GM12874 (cell line): ENCODE results near the gene APBB2.

ENCODE experiments used
- CTCF ChIP-seq: IDR thresholded peaks from 2 replicates; pipeline ENCODE4 v1.5.1; 2011; ENCODE audit warnings: low read depth, mild to moderate bottlenecking, control low read depth, low read length, moderate library complexity; ENCODE audit not compliant: insufficient read depth

The APBB2 gene

GRCh38 chr4:41178372-41179370 lies 35.7 kb downstream of the APBB2 start:
- TF ChIP-seq CTCF: no peak

DNA sequence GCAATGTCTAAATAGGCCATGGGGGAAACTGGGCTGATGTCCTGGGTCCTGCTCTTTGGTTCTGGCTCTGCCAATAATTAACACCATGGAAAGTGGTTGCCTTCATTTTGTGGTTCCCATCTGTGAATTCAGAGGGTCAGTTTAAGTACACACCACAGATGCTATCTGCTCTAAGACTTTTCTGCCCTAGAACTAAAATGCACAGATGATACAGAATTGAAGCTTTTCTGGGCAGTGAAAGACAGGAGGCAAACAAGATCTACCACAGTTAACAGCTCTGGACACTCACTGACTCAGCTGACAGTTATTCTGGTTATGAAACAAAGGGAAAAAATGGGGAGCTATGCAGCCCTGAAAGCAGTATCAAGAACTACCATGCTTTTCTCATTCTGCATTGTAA lies 37.3 kb downstream of the APBB2 start:
- no peak for TF ChIP-seq CTCF

DNA sequence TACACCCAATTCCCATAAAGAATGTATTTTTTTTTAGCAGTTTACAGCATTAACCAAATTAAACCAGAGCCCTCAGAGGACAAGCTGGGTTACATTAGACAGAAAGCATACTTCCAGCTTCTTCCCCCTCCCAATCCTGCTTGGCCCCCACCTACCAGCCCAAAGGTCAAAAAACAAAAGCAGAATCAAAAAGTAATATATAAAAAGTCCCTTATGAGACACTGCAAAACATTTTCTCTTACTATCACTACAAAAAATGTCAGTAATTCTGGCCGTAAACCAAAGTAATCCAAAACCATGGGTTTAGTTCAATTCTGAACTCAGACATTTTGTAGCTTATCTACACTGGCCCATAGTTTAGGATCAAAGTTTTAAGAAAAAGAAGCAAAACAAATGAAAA lies 38.0 kb downstream of the APBB2 start:
- no peak for TF ChIP-seq CTCF

DNA sequence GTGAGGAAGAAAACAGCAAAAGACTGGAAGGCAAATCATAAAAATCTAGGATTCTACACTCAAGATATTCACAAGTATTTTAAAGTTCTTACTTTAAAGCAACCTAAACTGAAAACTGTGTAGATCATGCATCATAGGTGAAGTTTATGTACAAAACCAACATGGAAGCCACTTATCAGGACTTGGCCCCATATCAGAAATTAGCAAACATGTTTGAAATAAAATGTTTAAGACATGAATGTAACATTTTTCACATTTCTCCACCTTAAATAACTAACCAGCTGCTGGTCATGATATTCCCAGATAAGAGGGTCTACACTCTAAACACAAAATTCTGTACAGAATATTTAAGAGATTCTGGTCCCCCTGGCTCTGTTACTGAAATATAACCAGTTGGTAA lies 38.5 kb downstream of the APBB2 start:
- TF ChIP-seq CTCF: no peak

DNA sequence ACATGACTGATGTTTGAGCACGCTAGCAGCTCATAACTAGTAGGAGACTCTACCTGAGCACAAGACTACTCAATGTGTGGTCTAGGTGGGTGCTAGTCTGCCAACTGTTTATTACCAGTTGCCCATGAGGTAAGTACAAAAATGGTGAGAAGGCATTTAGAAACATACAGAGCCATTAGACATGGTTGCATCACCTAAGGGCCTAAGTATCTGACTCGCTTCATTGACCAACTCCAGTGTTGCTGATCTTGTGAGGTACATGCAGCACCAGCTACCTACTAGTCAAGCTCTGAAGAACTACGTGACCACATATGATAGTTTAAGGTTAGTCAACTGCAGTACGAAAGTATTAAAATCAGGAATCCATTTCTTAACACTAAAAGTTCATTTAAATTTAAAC lies 39.9 kb downstream of the APBB2 start:
- TF ChIP-seq CTCF: no peak

DNA sequence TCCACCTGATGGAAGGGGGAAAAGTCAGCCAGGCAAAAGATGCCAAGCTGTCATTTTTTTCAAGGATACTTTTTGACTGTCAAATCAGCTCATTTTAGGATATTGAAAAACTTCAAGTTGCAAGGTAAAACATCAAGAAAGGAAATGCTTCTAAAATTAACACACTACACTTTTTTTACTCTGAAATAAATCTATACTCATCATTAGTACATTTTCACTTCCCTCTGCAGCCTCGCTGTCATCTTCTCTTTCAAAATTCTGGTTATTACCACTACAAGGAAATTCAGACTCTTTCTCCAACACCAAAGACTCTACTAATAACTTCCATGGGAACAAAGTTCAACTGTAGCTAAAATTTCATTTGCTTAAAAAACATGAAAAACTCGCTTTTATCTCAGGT lies 41.6 kb downstream of the APBB2 start:
- TF ChIP-seq CTCF: no peak

- no peak for TF ChIP-seq CTCF
Measured at GRCh38 chr4:41169256-41169800, 45.0 kb downstream of the APBB2 start.
